ENCODE results near the gene LAP3.

DNA sequence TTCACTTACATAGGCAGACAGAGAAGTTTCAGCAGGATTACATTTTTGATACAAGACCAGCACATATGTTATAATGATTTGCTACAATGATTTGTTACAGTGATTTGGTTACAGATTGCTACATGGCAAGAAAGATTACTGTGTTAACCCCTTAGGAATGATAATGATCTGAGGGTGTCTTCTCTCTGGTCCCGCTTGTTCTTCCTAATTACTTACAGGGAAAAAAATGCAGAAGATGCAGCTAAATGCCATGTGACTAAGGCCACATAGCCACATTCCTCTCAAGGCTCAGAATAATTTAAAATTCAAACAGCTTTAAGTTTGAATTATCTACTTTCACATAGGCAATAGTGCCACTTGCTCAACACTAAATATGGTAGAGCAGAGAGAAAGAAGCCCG lies 9.7 kb upstream of the LAP3 start:
- TF ChIP-seq, protein P1, sequence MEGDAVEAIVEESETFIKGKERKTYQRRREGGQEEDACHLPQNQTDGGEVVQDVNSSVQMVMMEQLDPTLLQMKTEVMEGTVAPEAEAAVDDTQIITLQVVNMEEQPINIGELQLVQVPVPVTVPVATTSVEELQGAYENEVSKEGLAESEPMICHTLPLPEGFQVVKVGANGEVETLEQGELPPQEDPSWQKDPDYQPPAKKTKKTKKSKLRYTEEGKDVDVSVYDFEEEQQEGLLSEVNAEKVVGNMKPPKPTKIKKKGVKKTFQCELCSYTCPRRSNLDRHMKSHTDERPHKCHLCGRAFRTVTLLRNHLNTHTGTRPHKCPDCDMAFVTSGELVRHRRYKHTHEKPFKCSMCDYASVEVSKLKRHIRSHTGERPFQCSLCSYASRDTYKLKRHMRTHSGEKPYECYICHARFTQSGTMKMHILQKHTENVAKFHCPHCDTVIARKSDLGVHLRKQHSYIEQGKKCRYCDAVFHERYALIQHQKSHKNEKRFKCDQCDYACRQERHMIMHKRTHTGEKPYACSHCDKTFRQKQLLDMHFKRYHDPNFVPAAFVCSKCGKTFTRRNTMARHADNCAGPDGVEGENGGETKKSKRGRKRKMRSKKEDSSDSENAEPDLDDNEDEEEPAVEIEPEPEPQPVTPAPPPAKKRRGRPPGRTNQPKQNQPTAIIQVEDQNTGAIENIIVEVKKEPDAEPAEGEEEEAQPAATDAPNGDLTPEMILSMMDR (IDR thresholded peaks at IDR 0.05): no peak
- no peak for TF ChIP-seq POLR2AphosphoS5 (IDR thresholded peaks at IDR 0.05)

All from upper lobe of left lung (tissue), 4 donors.